ENCODE measurements around the gene SNX8. TPM values are rescaled to one million over a fixed set of nuclear protein-coding genes. Genes with fewer than 3 reads are reported as not detected.

The SNX8 gene
- total RNA-seq: 10 to 100 TPM; 53.0 to 53.2 TPM
- polyA plus RNA-seq (2013, experiment 1 of 2): 21.3 TPM
- polyA plus RNA-seq (2013, experiment 2 of 2): 25.2 TPM
- long read RNA-seq, experiment 1, full-length matches to known transcripts: 6 of 16 reads
- long read RNA-seq, experiment 1, partial matches to known transcripts: 2 of 16 reads
- long read RNA-seq, experiment 1, other reads (novel, unspliced or antisense): 8 of 16 reads
- long read RNA-seq, experiment 2, full-length matches to known transcripts: 38 of 47 reads
- long read RNA-seq, experiment 2, partial matches to known transcripts: 0 of 47 reads
- long read RNA-seq, experiment 2, other reads (novel, unspliced or antisense): 9 of 47 reads
- long read RNA-seq, experiment 3, full-length matches to known transcripts: 87 of 108 reads
- long read RNA-seq, experiment 3, partial matches to known transcripts: 5 of 108 reads
- long read RNA-seq, experiment 3, other reads (novel, unspliced or antisense): 16 of 108 reads
- long read RNA-seq, experiment 4, full-length matches to known transcripts: 39 of 44 reads
- long read RNA-seq, experiment 4, partial matches to known transcripts: 2 of 44 reads
- long read RNA-seq, experiment 4, other reads (novel, unspliced or antisense): 3 of 44 reads

- Mint-ChIP-seq H3K36me3 (ENCODE audit: low read depth) (peaks cover 11% of the 10 kb centered on the region), H3K4me3 (no peak within 1 kb of the TSS), H3K27me3 (ENCODE audit: insufficient read depth) (no peaks in the 10 kb centered on the region), H3K4me1 (peaks cover 11% of the 10 kb centered on the region), H3K9me3 (no peaks in the 10 kb centered on the region), H3K27ac (peak within 1 kb of the TSS; percentile 91)
- 3 to 11% methylated on average over 24 to 78 of the region's 78 CpGs for WGBS, 2 experiments (ENCODE audit: insufficient coverage in 1 of 2, insufficient read length in 1 of 2)
- no peaks in the 10 kb centered on the region for H3K4me1 ChIP-seq (ENCODE audit: control insufficient read depth, insufficient read depth, low read length)
- TF ChIP-seq CTCF (conservative IDR thresholded peaks at IDR 0.05): no peak
- H3K4me3 ChIP-seq (ENCODE audit: low read length): peak within 1 kb of the TSS; percentile 93
- H3K36me3 ChIP-seq (ENCODE audit: control insufficient read depth, insufficient read depth, low read length): no peaks in the 10 kb centered on the region
- peak within 1 kb of the TSS; percentile 78 for H3K9ac ChIP-seq (ENCODE audit: extremely low read depth, low read length, poor library complexity, severe bottlenecking)
- DNase-seq: peak; percentile 99
- H3K27me3 ChIP-seq (ENCODE audit: control insufficient read depth, insufficient read depth, low read length, poor library complexity, severe bottlenecking): no peaks in the 10 kb centered on the region
- peak within 1 kb of the TSS; percentile 12 for H3K27ac ChIP-seq (ENCODE audit: low read depth, low read length)
- no peaks in the 10 kb centered on the region for H3K9me3 ChIP-seq (ENCODE audit: control insufficient read depth, low read length)
Measured at GRCh38 chr7:2314209-2314955, at the start of gene SNX8. TSS of gene SNX8 (minus strand) at chr7:2314441. CDS start at chr7:2314421, 20 bp downstream.

GRCh38 chr7:2362385-2363088 is 48.3 kb upstream of the SNX8 start:
- Mint-ChIP-seq H3K9me3 (no peaks in the 10 kb centered on the region), H3K4me3 (no peak overlapping the region), H3K36me3 (ENCODE audit: low read depth) (peaks cover 81% of the 10 kb centered on the region), H3K4me1 (peaks cover 10% of the 10 kb centered on the region), H3K27ac (no peak overlapping the region), H3K27me3 (ENCODE audit: insufficient read depth) (no peaks in the 10 kb centered on the region)
- no peak for TF ChIP-seq CTCF (conservative IDR thresholded peaks at IDR 0.05)
- Histone ChIP-seq H3K9me3 (ENCODE audit: control insufficient read depth, low read length) (no peaks in the 10 kb centered on the region), H3K27ac (ENCODE audit: low read depth, low read length) (no peak overlapping the region), H3K4me3 (ENCODE audit: low read length) (no peak overlapping the region), H3K4me1 (ENCODE audit: control insufficient read depth, insufficient read depth, low read length) (peaks cover 6% of the 10 kb centered on the region), H3K9ac (ENCODE audit: extremely low read depth, low read length, poor library complexity, severe bottlenecking) (no peak overlapping the region), H3K36me3 (ENCODE audit: control insufficient read depth, insufficient read depth, low read length) (peaks cover 91% of the 10 kb centered on the region), H3K27me3 (ENCODE audit: control insufficient read depth, insufficient read depth, low read length, poor library complexity, severe bottlenecking) (no peaks in the 10 kb centered on the region)
- 96 to 97% methylated on average over 24 to 27 of the region's 27 CpGs for WGBS, 2 experiments (ENCODE audit: insufficient coverage in 1 of 2, insufficient read length in 1 of 2)
- no peak for DNase-seq

- no peak overlapping the region for H3K4me3 ChIP-seq (ENCODE audit: low read length)
- Mint-ChIP-seq H3K27me3 (ENCODE audit: insufficient read depth) (no peaks in the 10 kb centered on the region), H3K4me3 (no peak overlapping the region), H3K9me3 (no peaks in the 10 kb centered on the region), H3K36me3 (ENCODE audit: low read depth) (peaks cover 76% of the 10 kb centered on the region), H3K4me1 (peaks cover 13% of the 10 kb centered on the region), H3K27ac (peak overlapping the region; percentile 62)
- no peak overlapping the region for H3K27ac ChIP-seq (ENCODE audit: low read depth, low read length)
- H3K9me3 ChIP-seq (ENCODE audit: control insufficient read depth, low read length): no peaks in the 10 kb centered on the region
- H3K27me3 ChIP-seq (ENCODE audit: control insufficient read depth, insufficient read depth, low read length, poor library complexity, severe bottlenecking): no peaks in the 10 kb centered on the region
- no peak overlapping the region for H3K9ac ChIP-seq (ENCODE audit: extremely low read depth, low read length, poor library complexity, severe bottlenecking)
- peaks cover 6% of the 10 kb centered on the region for H3K4me1 ChIP-seq (ENCODE audit: control insufficient read depth, insufficient read depth, low read length)
- peaks cover 85% of the 10 kb centered on the region for H3K36me3 ChIP-seq (ENCODE audit: control insufficient read depth, insufficient read depth, low read length)
- TF ChIP-seq CTCF (conservative IDR thresholded peaks at IDR 0.05): no peak
- DNase-seq: no peak
- WGBS, 2 experiments (ENCODE audit: insufficient coverage in 1 of 2, insufficient read length in 1 of 2): 95% methylated on average over 5 to 6 of the region's 6 CpGs
Measured at GRCh38 chr7:2360796-2361195, 46.6 kb upstream of the SNX8 start.

Measured in endodermal cell (in vitro differentiated cells).